Stimulated activated CD4-positive, alpha-beta T cell treated with anti-CD3 and anti-CD28 coated beads, Interleukin-4, amount 100 ng/mL, for 48 hours (primary cell): ENCODE results near the gene ATM.
"Not testable (repeated sequence)": the region's sequence is repeated elsewhere in the genome, so short reads cannot be mapped to it uniquely, and the experiment has no call there.

Experiments used
- DNase-seq, 2 donors: peaks; one replicate each; pipeline ENCODE4 v3.0.0-alpha.2; 2020; ENCODE audit warnings: low read depth in 2 of 2

The ATM gene

DNA sequence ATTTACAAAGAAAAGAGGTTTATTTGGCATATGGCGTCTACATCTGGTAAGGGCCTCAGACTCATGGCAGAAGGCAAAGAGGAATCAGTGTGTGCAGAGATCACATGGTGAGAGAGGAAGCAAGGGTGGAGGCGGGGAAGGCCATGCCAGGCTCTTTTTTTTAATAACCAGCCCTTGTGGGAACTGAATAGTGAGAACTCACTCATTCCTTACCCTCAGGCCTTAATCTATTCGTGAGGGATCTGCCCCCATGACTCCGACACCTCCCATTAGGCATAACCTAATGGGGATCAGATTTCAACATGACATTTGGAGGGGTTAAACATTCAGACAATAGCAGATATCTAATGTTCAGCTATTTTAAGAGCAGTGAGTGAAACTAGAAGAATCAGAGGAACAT lies 55.7 kb downstream of the ATM start:
- DNase-seq: no peak

DNA sequence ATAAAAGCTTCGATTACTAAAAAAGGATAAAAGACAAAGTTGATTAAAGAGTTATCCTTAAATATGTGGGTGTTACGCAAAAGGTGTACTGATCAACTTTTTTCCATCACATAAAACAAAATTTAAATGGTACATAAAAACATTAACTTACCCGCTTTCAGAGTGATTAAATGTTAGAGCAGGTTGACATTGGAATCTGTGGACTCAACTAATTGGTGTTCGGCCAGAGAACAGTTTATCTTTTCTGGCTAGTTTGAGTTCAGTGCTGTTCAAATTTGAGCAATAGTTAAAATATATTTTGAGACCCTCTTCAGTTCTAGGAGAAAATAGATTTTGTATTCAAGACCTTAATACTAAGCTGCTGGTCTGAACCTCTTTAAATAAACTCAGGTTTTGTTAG lies 56.1 kb downstream of the ATM start:
- no peak for DNase-seq

DNA sequence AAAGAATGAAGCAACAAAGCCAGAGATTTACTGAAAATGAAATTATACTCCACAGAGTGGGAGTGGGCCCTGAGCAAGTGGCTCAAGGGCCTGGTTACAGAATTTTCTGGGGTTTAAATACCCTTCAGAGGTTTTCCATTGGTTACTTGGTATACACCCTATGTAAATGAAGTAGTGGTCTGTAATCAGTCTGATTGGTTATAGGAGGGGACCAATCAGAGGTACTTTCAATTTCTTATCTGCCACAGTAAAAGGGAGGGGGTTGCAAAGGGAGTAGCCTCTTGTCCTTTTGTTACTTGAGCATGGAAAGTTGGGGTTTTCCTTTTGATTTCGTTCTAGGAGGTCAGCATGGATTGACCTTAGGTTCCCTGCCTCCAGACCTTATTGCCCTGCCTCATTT lies 63.5 kb downstream of the ATM start:
- DNase-seq: no peak

DNA sequence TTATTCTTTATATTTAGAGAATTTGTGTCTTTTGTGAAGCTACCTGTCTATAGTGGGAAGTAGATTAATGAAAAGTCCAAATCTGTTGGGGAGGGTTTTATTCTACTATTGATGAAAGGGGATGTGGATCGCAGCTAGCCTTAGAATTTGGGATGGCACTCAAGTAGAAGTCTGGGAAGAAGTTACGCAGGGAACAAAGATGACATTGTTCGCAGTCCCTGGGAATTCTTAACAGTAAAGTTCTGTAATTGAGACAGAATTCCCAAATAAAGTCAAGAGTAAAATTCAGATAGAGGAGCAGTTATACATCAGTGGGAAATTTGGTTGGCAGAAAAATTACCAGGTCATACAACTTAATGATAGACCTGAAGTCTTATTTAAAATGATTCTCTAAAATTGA lies 64.1 kb downstream of the ATM start:
- no peak for DNase-seq

DNA sequence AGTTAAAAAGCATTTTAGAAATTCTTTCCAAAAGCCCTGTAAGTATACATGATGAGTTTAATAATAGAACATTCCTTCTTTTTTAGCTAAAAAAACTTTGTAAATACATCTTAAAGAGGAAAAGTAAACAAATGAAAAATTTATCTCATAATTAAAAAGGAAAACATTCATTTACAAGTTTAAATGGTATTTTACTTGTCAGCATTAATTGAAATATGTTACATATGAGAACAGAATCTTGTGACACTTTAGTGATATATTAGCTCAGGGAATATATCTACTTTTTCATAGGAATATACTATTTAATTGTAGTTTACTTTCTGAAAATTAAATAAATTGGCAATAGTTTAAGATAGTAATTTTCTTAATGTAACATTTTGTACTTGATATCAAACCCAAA lies 66.2 kb downstream of the ATM start:
- DNase-seq: not testable (repeated sequence)

DNA sequence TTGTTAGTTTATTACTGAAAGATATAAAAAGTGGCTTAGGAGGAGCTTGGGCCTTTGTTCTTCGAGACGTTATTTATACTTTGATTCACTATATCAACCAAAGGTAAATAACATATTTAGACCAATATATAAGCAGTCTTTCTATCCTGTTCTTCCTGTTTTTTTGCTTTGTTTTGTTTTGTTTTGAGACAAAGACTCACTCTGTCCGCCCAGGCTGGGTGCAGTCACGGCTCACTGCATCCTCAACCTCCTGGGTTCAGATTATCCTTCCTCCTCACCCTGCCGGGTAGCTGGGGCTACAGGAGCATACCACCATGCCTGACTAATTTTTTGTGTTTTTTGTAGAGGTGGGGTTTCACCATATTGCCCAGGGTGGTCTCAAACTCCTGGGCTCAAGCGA lies 66.8 kb downstream of the ATM start:
- DNase-seq: no peak

DNA sequence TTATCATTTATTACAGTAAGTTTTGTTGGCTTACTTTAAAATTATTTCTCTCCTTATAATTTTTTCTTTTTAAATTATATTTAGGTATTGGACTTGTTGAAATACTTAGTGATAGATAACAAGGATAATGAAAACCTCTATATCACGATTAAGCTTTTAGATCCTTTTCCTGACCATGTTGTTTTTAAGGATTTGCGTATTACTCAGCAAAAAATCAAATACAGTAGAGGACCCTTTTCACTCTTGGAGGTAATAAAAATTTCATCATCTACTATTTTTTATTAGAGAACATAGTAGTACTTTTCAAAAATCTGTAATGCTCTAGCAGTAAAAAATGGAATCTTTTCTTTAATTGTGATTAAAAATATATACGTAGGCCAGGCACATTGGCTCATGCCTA lies 70.4 kb downstream of the ATM start:
- no peak for DNase-seq

DNA sequence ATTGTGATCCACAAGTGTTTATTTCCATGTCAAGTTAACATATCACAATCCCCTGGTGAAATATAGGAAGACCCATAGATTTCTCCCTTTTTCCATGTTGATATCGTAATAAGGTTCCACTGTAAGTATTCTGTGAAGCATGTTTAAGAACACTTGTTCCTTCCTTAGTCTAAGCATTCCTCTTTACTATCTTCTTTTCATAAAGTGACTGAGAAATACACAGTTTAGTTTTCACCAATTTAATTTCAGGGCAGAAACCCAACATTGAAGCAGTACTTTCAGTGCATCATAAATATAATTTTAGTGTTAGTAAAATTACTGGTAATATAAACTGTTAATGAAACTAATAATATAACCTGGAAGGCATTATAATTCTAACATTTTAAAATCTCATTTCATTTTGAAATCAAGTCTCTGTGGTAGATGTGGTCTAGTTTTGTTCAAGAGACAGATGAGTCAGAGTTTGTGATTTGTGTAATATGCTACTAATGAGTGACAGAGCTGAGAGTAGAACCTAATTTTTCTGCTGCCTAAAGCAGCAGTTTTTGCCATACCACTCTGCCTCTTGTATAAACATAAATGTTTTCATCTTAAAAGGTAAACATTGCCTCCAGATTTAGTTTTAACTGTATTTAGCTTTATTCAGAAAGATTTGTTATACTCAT lies 79.4 kb downstream of the ATM start:
- no peak for DNase-seq

DNA sequence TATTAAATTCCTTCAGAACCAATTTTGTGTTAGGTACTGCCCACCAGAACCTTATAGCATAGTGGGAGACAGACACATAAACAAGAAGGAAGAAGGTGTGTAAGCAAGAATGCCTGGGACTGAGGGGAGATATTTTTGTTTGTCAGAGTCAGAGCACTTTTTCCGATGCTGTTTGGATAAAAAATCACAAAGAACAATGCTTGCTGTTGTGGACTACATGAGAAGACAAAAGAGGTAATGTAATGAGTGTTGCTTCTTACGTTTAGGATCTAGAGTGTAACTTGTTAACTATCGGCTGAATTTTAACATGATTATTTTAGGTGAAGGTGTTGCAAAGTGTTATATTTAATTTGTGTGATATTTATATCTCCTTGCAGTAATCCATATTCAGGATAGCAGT lies 84.9 kb downstream of the ATM start:
- DNase-seq: no peak

DNA sequence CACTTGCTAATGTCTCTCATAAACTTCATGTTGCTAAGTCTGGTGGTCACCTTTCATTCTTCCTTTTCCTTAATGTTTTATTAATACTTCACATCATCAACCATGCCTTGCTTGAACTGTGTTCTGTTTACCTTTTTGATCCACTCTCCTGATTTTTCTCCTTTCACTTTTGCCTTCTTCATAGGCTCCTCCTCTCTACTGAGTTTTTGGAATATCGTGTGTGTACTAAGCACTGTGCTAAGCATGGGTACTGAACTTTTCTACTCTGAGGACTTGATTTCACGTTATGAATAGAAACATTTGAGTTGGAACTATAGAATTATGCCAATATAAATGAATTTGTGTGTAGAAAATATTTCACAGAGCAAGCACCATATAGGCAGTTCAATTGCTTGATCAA lies 90.6 kb downstream of the ATM start:
- DNase-seq: no peak

DNA sequence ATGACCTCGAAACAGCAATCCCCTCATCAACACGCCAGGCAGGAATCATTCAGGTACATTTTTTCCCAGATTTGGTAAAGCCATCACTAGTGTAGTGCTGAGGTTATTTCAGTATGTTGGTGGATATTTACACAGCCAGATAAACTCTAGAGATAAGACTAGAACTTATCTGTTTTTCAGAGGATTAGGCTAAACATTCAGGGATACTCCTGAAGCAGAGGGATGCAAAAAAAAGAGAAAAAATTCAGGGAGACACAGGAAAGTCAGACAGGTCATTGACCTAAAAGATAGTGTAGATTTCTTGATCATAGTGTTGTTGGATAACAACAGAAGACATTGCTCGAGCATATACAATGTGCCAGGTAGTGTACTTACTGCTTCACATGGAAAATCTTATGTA lies 93.2 kb downstream of the ATM start:
- DNase-seq: no peak

DNA sequence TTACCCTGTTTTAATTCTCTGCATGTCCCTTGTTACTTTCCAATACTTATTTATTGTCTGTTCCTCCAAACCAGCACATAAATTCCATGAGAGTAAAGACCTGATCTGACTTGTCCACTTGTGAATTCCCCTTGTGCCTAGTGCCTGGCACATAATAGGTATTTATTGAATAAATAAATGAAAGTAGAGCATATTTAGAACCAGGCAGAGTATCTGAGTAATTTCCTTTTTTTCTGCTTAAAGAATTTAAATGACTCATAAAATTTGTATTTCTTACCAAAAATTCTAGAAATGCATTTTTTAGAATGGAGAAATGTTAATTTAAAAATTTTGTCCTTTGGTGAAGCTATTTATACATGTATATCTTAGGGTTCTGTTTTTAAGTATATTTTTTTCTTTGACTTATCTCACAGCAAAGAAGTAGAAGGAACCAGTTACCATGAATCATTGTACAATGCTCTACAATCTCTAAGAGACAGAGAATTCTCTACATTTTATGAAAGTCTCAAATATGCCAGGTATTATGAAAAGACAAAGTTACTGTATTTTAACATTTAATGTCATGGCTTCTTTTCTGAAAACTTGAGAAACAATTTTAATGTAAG lies 96.8 kb downstream of the ATM start:
- no peak for DNase-seq

DNA sequence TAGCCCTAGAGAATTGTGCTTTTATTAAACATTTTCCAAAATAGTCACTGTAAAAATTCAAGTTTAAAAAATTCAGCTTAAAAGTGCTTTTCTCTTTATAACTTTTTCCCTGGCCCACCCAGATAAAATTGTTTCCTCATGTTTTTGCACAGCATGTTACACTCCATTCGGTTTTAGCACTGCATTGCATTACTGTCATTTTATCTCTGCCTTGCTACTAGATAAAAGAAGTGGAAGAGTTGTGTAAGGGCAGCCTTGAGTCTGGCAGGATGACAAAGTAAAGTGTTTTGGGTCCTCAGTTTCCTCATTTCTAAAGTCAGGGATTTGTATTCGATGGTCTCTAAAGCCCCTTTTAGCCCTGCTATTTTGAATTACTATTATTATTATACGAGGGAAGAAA lies 99.8 kb downstream of the ATM start:
- DNase-seq: no peak

DNA sequence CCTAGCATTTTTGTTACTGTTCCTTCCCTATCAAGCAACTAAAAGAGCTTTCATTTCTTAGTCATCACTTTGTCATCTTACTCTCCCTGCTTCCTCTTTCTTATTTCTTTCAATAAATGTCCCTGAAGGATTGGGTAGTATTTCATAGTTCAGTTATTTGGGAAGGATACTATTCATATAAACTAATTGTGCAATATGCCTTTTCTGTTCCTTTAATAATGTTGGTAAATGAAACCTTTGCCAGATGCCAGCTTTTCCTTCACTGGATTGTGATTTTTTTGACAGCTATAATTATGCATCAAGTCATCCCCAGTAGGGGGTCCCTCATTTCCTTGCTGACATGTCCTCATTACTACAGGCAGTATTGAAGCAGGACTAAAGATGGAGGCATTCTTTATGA lies 101.7 kb downstream of the ATM start:
- no peak for DNase-seq

DNA sequence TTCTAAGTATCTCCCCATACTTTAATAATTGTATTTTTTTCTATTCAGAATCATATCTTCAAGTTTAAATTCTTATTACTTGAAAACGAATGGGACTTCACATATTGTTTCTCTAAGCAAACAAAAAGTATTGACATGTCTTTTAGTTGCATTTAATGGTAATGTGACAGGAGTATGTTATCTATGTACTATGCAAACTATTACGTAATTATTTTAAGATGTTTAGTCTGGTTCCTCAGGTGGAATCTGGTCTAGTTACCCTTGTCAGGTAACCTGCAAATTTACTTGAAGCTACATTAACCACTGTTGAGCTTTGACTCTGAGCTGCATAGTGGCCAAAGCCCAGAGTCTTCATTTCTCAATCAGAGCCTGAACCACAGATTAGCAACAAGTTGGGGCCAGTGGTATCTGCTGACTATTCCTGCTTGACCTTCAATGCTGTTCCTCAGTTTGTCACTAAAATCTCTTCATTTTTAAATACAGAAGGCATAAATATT lies 110.6 kb downstream of the ATM start:
- DNase-seq: no peak

DNA sequence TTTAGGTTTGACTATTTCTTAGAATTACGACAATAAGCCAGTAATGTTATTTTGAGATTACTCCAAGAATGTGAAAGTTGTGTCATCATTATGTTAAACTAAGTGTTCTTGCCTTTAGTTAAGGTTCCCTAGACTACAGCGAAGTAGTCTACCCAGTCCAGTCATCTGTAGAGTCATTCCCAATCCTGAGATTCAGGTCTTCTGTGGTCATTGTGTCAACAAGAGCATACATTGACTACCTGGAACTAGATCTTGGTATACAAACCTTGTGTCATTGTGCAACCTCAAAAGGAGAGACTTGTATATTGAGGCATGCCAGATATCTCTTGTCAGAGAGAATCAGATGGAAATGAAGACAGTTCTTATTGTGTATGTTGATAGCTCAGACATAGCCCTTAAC lies 115.9 kb downstream of the ATM start:
- DNase-seq: no peak

DNA sequence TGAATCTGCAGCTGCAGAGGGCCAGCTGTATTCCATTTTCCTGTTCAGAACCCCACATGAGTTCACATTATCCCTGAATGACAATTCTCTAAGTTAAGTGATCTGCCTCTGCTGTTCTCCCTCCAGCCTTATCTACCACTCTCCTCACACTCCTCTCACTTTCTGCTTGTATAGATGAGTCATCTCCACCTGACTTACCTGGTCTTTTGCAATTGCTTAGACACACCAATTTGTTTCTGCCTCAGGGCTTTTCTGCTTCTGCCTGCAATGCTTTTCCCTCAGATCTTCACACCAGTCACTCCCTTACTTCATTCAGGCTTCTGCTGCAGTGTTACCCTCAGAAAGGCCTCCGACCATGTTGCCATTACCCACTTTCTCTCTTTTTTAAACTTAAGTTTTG lies 118.1 kb downstream of the ATM start:
- DNase-seq: no peak

DNA sequence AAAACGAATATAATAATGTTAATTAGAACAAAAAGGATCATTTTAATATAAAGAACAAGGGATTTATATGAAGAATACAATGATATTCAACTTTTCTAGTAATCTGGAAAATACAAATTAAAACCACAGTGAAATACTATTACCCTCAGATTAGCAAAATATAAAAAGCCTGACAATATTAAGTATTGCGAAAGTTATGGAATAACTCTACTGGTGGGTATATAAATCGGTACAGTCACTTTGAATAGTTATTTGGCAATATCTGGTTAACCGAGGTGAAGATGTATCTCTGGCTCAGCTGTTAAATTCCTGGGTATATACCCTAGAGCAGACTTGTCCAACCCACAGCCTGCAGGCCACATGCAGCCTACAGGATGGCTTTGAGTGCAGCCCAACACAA lies 118.8 kb downstream of the ATM start:
- DNase-seq: no peak

DNA sequence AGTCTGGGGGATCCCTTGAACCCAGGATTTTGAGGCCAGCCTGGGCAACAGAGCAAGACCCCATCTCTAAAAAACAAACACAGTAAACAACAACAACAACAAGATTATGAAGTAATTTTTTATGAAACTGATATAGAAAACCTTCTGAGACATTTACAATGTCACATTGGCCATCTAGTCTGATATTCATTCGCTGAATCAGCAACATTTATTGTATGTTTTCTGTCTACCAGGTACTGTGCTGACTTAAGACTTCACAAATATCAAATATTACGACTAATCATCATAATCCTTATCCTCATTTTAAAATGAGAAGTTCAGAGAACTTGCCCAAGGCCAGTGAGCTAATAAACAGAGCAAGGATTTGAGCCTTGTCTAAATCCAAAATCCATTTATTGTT lies 120.8 kb downstream of the ATM start:
- DNase-seq: no peak

DNA sequence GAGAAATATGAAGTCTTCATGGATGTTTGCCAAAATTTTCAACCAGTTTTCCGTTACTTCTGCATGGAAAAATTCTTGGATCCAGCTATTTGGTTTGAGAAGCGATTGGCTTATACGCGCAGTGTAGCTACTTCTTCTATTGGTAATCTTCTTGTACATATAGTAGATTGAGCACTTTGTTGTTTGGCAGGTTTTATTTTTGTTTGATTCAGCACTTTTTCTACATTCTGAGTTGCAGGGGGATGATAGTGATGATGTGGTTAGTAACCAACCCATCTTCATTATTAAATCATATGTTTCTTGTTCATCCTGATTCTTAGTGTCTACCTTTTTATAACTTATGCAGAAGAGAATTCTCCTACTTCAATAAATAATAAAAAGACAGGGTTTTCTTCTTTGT lies 122.9 kb downstream of the ATM start:
- DNase-seq: no peak

DNA sequence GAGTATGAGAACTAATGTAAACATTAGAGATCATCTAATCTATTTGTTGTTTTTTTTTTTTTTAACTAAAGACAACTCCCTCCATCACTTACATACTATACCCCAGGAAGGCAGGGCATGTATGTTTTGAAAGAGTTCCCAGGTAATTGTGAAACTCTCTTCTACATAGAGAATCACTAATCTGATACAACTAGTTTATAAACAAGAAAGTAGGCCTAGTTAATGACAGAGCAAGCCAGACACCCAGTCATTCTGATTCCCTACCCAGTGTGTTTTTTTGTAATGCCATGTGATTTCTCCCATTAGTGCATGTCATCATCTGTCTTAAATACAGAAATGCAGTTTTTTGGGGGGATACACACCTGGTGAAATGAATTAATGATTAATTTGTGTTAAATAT lies 123.6 kb downstream of the ATM start:
- no peak for DNase-seq

DNA sequence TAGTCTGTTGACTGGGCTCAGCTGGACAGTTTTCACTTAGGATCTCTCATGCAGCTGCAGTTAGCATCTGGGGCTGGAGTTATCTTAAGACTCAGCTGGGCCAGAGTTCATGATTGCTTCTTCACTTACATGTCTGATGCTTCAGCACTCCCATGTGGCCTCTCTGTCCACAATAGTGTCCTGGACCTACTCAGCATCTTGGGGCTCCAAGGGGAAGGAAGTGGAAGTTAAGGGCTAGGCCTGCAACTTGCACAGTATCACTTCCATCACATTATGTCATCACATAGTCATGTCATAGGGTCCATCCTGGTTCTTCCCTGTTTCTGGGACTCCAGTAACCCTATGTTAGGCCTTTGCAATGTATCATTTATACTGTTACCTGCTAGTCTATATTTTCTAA lies 128.6 kb downstream of the ATM start:
- no peak for DNase-seq

DNA sequence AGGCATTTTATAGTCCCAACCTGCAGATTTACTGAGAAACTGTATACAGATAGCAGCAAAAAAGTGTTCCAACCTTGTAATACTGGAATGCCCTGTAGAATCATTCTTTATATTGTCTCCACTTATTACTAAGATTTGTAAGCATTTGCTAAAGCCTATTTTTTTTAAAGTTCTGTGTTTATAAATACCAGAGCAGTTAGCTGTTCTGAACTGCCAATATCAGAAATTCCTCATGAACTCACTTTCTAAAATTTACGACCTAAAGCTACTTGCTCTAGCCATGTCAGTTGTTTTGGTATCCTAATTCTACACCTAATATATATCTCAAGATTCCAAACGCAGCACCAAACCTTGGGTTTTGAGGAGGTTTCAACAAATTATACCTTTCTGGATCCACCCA lies 141.3 kb downstream of the ATM start:
- no peak for DNase-seq

DNA sequence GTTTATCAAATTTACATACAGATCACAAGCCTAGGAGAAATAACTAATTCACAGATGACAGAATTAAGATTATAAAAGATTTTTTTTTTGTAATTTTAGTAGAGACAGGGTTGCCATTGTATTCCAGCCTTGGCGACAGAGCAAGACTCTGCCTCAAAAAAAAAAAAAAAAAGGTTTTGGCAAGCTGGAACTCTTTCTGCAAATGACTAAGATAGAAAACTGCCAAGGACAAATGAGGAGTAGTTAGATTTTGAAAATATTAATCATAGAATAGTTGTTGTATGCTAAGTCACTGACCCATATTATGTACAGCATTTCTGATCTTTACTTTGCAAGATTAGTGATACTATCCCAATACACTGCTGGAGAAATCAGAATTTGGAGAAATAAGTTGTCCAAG lies 145.3 kb downstream of the ATM start:
- no peak for DNase-seq
